Astrocyte of the cerebellum (primary cell): ENCODE measurements around the gene LAPTM5.

Source experiments
- DNase-seq: peaks from one replicate; pipeline ENCODE4 v3.0.0-alpha.2; 2011; ENCODE audit warnings: low read depth
- H3K4me3 ChIP-seq: 2 replicates; pipeline ENCODE4 v1.5.1; 2011; ENCODE audit warnings: mild to moderate bottlenecking, low read depth, low read length, moderate library complexity
- in situ Hi-C: cut with HindIII; loops from 2 replicates; pipeline ENCODE4 v1.10.0; 2017; ENCODE audit warnings: low sequenced_read_pairs
- TF ChIP-seq, protein P1 (sequence below): IDR thresholded peaks from 2 replicates; pipeline ENCODE4 v1.5.1; 2012; ENCODE audit warnings: low read length, low read depth, moderate library complexity, mild to moderate bottlenecking; ENCODE audit errors: missing control alignments

LAPTM5 gene

DNA sequence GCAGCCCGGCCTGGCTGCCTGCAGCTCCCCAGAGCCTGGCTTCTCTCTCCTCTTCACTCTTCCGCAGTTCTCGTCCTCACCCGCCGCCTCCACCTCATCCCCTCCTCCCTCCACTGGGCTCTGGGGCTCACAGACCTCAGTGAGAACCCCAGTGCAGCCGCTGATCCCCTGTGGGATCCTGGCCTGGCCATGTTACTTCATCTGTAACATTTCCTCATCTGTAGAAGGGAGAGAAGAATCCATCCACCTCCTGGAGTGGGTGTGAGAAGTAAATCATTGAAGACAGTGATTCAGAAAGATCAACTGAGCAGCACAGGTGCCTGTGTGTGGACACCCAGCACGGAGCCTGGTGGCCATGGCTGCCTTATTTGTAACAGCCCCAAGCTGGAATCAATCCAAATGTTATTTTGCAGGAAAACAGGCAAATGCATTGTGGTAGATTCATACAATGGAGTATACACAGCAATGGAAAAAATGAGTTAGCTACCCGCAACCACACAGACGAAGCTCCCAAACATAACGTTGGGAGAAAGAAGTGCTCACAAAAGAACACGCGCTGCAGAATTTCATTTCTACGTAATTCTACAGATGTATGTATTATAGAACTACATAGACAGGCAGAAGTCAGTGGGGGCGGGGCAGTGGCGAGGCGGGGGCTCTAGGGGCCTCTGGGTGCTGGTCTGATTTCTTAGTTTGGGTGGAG is 8.7 kb downstream of the LAPTM5 start:
- H3K4me3 ChIP-seq = no peak overlapping the region

DNA sequence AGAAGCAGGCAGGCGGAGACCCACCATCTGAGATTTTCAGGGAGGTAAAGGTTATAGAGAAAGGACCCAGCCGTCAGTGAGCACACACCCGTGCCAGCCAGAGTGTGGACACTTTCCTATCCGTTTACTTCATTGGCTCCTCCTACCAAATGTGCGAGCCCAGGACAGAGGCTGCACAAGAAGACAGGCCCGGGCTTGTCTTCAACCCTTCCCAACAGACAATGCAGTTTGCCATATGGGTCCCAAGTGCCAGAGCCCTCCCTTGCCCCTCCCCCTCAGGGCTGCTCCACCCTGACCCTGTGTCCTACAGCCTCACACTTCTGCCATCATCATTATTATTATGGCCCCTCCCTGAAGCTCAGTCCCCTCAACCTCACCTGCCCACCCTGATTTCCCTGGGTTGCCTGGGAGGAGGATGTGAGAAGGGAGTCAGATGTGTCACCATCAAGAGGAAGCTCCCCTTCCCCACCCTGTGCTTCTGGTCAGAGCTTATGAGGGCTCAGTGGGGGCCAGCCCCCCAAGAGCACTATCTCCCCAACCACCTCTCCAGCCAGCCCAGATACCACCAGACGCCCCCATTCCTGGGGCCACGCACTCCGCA is 9.4 kb downstream of the LAPTM5 start:
- in situ Hi-C loops = no loop called here
- DNase-seq = no peak
- H3K4me3 ChIP-seq = no peak overlapping the region
- TF ChIP-seq, protein P1, sequence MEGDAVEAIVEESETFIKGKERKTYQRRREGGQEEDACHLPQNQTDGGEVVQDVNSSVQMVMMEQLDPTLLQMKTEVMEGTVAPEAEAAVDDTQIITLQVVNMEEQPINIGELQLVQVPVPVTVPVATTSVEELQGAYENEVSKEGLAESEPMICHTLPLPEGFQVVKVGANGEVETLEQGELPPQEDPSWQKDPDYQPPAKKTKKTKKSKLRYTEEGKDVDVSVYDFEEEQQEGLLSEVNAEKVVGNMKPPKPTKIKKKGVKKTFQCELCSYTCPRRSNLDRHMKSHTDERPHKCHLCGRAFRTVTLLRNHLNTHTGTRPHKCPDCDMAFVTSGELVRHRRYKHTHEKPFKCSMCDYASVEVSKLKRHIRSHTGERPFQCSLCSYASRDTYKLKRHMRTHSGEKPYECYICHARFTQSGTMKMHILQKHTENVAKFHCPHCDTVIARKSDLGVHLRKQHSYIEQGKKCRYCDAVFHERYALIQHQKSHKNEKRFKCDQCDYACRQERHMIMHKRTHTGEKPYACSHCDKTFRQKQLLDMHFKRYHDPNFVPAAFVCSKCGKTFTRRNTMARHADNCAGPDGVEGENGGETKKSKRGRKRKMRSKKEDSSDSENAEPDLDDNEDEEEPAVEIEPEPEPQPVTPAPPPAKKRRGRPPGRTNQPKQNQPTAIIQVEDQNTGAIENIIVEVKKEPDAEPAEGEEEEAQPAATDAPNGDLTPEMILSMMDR = no peak

More for the DNA sequence above, 8.7 kb downstream of the LAPTM5 start:
- in situ Hi-C loops = no loop called here
- TF ChIP-seq, protein P1 = no peak
- DNase-seq = no peak

DNA sequence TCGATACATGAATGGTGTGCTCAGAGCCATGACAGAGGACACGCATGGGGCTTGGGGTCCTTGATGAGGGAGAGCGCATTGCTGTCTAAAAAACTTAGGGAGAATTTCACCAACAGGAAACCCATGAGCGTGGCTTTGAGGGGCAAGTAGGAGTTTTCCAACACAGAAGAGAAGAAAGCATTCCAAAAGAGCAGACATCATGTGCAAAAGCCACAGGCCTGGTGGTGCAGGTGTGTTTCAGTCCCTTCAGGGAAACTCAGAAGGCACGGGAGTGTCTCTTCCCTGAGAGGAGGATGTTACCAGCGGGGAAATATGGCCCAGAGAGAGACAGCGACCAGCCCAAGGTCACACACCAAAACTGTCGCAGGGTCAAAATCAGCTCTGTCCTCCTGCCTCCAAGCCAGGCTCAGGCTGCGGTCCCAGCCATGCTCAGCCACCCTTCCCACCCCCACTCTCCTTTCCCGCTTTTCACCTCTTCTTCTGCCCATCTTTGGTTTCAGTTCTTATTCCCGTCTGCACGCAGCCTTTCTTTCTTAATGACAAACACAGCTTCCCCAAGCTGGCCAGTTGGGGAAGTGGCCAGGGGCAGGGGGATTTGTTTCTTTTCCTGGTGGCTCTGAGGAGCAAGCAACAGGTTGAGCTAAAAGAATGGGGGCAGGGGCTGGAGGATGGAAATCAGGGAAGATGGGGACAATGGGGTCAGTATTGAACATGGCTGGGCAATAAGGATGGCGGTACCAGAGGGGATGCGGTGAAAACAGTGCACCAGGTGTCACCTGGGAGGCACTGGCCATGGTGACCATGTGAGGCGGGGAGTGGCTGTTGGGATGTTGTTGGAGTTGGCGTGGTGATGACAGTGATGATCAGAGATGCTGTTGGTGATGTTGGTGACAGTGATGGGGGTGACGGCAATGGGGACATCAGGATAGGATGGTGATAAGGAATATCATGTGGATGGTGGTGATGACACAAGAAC is 10.3 kb downstream of the LAPTM5 start:
- no peak overlapping the region for H3K4me3 ChIP-seq
- in situ Hi-C loops = no loop called here
- TF ChIP-seq, protein P1 = no peak
- no peak for DNase-seq

DNA sequence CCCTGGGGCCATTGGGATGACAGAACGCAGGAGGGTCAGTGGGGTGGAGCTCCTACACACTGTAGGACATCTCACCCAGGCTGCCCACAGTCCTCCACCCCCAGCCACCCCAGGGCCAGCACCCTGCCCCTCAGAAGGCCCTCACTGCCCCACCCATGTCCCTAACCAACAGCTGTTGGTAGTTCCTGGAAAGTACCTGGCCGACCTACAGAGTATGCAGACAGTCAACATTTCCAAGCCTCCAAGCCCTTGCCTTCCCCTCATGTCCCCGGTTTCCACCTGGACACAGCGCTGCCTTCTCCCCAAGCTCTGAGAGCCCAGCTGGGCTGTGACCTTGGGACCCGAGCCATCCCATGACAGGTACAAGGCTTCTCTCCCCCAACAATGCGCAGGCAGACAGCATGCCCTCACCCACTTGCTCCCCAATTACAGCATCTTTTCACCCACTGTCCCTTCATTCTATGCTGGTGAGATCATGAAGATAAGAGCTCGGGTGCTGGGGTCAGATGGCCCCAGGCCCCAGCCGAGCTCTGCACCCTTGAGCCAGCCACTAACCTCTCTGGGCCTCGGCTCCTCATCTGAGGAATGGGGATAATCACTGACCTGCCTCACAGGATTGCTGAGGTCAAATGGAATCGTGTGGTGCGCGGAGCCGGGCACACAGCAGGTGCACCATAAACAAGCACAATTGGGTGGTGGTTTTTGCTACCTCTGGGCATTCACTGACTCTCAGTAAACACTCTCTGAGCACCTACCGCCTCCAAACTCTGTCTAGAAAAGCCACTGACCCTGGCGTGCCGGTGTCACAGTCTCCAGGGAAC is 11.2 kb downstream of the LAPTM5 start:
- in situ Hi-C loops = no loop called here
- DNase-seq = no peak
- no peak overlapping the region for H3K4me3 ChIP-seq
- TF ChIP-seq, protein P1 = no peak

DNA sequence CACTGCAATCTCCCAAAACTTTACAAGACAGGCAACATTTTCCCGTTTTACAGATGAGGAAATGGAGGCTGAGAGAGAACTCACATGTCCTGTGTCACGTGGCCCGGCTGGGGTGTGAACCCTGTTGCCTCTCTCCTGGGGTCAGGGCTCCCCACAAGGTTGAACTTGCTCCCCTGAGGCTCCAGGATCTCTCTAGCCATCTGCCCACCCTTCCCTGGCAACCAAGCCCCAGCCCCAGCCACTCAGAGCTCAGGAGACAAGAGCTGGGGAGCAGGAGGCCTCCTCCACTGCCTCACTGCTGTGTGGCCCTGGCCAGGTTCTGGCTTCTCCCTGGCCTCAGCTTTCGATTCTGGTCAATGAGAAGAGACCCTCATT is 11.8 kb downstream of the LAPTM5 start:
- TF ChIP-seq, protein P1 = no peak
- DNase-seq = no peak
- in situ Hi-C loops = no loop called here
- H3K4me3 ChIP-seq = no peak overlapping the region
